Upper lobe of left lung (tissue), 4 donors: ENCODE results near the gene ACTR3C.

Source experiments
- POLR2A ChIP-seq, 4 donors: fragments of 450-650 bp; IDR thresholded peaks; one replicate each; pipeline ENCODE4 v1.5.1; 2016 to 2017; ENCODE audit warnings: antibody characterized with exemption in 4 of 4, mild to moderate bottlenecking in 2 of 4
- TF ChIP-seq, protein P1 (sequence below), 6 experiments: fragments of 450-650 bp in 4 of 6; fragments of 200-600 bp in 2 of 6; sonication (generic) in 2 of 6; IDR thresholded peaks; one replicate each; pipeline ENCODE4 v1.5.1; 2016 to 2019; ENCODE audit warnings: antibody characterized with exemption in 6 of 6

DNA sequence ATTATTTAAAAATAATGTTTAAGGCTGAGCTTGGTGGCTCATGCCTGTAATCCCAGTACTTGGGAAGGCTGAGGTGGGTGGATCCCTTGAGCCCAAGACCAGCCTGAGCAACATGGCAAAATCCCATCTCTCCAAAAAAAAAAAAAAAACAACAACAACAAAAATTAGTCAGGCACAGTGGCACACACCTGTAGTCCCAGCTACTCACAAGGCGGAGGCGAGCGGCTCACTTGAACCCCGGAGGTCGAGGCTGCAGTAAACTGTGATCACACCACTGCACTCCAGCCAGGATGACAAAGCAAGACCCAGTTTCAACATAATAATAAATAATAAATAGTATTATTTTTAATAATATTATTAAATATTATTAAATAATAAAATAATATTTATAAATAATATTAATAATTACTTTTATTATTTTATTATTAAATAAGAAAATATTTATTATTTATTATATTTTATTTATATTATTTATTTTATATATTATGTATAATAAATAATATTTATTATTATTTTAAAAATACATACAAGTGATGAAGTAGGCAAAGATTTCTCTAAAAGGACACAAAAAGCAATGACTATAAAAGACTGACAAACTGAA lies 8.6 kb downstream of the ACTR3C start:
- TF ChIP-seq POLR2A (IDR thresholded peaks at IDR 0.05) = no peak
- TF ChIP-seq, protein P1, sequence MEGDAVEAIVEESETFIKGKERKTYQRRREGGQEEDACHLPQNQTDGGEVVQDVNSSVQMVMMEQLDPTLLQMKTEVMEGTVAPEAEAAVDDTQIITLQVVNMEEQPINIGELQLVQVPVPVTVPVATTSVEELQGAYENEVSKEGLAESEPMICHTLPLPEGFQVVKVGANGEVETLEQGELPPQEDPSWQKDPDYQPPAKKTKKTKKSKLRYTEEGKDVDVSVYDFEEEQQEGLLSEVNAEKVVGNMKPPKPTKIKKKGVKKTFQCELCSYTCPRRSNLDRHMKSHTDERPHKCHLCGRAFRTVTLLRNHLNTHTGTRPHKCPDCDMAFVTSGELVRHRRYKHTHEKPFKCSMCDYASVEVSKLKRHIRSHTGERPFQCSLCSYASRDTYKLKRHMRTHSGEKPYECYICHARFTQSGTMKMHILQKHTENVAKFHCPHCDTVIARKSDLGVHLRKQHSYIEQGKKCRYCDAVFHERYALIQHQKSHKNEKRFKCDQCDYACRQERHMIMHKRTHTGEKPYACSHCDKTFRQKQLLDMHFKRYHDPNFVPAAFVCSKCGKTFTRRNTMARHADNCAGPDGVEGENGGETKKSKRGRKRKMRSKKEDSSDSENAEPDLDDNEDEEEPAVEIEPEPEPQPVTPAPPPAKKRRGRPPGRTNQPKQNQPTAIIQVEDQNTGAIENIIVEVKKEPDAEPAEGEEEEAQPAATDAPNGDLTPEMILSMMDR (IDR thresholded peaks at IDR 0.05) = no peak
